IPS-NIHi7 (cell line): ENCODE results near the gene ADCY2.
A peak's percentile ranks its signal among the peaks of the same experiment; 100 is the strongest.

Source experiments
- DNase-seq: peaks from one replicate; pipeline ENCODE4 v3.0.0; 2012; ENCODE audit warnings: mixed read lengths; ENCODE audit errors: extremely low spot score

ADCY2 gene

GRCh38 chr5:7742241-7742656, 346.3 kb downstream of the ADCY2 start:
- DNase-seq: no peak

- DNase-seq: peak; percentile 80
Observed at GRCh38 chr5:7745882-7746610, 350.1 kb downstream of the ADCY2 start.

GRCh38 chr5:7747728-7748127, 351.8 kb downstream of the ADCY2 start:
- DNase-seq: no peak

- no peak for DNase-seq
Observed at GRCh38 chr5:7749626-7750025, 353.7 kb downstream of the ADCY2 start.

GRCh38 chr5:7751874-7752273, 355.9 kb downstream of the ADCY2 start:
- no peak for DNase-seq

- no peak for DNase-seq
Observed at GRCh38 chr5:7753181-7753580, 357.2 kb downstream of the ADCY2 start.

- no peak for DNase-seq
Observed at GRCh38 chr5:7753596-7753995, 357.7 kb downstream of the ADCY2 start.

GRCh38 chr5:7754490-7754889, 358.6 kb downstream of the ADCY2 start:
- DNase-seq: no peak

GRCh38 chr5:7754997-7755596, 359.2 kb downstream of the ADCY2 start:
- DNase-seq: peak; percentile 86

- no peak for DNase-seq
Observed at GRCh38 chr5:7755958-7756357, 360.0 kb downstream of the ADCY2 start.

GRCh38 chr5:7756453-7756852, 360.5 kb downstream of the ADCY2 start:
- no peak for DNase-seq

- no peak for DNase-seq
Observed at GRCh38 chr5:7759257-7759871, 363.4 kb downstream of the ADCY2 start.

- DNase-seq: no peak
Observed at GRCh38 chr5:7759951-7760580, 364.1 kb downstream of the ADCY2 start.

- peak; percentile 47 for DNase-seq
Observed at GRCh38 chr5:7762267-7762666, 366.3 kb downstream of the ADCY2 start.

- no peak for DNase-seq
Observed at GRCh38 chr5:7763621-7764072, 367.7 kb downstream of the ADCY2 start.

- no peak for DNase-seq
Observed at GRCh38 chr5:7764452-7764851, 368.5 kb downstream of the ADCY2 start.

- DNase-seq: no peak
Observed at GRCh38 chr5:7770436-7770835, 374.5 kb downstream of the ADCY2 start.

- DNase-seq: no peak
Observed at GRCh38 chr5:7772141-7772540, 376.2 kb downstream of the ADCY2 start.

- no peak for DNase-seq
Observed at GRCh38 chr5:7773178-7773577, 377.2 kb downstream of the ADCY2 start.

GRCh38 chr5:7776442-7776841, 380.5 kb downstream of the ADCY2 start:
- DNase-seq: no peak

GRCh38 chr5:7779019-7780005, 383.4 kb downstream of the ADCY2 start:
- no peak for DNase-seq
